Subcutaneous adipose tissue (tissue), 4 donors: ENCODE results near the gene FXYD7. TPM values are rescaled to one million over a fixed set of nuclear protein-coding genes. Genes with fewer than 3 reads are reported as not detected.

Experiments used
- total RNA-seq, 4 donors: library from RNA; depleted of rRNA; stranded (reverse); fragments of >200 nt; gene quantifications; one replicate each; pipeline ENCODE4 v1.1.0, GENCODE V29; 2016
- TF ChIP-seq, protein P1 (sequence below): fragments of 450-650 bp; IDR thresholded peaks from one replicate; pipeline ENCODE4 v1.5.1; 2016; ENCODE audit warnings: low read depth, mild to moderate bottlenecking, control low read depth, antibody characterized with exemption, moderate library complexity

The FXYD7 gene
- total RNA-seq, 4 donors from 2014 or later: 1.1 TPM; not detected in 3

DNA sequence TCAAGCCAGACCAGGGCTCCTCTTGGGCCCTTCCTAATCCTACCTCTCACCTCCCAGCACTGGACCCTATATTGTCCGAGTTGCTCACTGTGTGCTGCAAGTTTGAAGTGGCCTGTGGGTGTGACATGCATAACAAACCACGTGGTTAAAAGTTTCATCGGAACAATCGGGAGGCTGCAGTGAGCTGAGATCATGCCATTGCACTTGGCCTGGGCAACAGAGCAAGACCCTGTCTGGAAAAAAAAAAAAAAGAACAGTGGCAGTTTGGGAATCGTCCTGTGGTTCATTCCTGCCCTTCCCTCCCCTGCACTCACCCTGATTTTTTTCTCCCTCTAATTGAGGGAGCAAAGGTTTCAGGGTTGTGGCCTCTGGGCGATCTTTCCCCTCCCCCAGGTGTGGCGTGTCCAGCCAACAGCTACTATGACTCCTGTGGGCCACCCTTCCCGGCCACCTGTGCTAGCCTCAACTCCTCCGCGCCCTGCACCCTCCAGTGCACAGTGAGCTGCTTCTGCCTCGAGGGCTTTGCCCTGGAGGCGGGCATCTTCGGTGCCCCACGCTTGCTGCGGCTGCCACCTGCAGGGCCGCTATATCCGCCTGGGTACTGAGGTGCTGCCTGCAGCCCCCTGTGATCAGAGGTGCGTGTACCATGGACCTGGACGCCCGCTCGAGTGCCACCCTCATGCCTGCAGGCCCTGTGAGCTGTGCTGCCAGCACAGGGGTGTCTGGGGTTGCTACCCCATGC, 43.7 kb upstream of the FXYD7 start:
- TF ChIP-seq, protein P1, sequence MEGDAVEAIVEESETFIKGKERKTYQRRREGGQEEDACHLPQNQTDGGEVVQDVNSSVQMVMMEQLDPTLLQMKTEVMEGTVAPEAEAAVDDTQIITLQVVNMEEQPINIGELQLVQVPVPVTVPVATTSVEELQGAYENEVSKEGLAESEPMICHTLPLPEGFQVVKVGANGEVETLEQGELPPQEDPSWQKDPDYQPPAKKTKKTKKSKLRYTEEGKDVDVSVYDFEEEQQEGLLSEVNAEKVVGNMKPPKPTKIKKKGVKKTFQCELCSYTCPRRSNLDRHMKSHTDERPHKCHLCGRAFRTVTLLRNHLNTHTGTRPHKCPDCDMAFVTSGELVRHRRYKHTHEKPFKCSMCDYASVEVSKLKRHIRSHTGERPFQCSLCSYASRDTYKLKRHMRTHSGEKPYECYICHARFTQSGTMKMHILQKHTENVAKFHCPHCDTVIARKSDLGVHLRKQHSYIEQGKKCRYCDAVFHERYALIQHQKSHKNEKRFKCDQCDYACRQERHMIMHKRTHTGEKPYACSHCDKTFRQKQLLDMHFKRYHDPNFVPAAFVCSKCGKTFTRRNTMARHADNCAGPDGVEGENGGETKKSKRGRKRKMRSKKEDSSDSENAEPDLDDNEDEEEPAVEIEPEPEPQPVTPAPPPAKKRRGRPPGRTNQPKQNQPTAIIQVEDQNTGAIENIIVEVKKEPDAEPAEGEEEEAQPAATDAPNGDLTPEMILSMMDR: no peak

DNA sequence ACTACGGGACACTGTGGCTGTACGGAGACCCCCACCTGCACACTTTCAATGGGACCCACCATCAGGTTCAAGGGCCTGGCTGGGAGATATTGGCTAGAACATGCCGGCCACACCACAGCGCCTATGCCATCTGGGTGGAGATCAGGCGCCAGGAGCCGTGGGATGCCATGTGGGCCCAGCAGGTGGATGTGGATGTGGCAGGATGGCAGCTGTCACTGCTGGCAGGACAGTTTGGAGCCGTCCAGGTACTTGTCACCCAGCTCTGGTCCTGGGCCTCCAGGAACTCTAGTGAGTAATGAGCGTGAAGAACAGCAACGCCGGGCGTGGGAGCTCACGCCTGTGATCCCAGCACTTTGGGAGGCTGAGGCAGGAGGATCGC, 43.2 kb upstream of the FXYD7 start:
- TF ChIP-seq, protein P1: no peak

DNA sequence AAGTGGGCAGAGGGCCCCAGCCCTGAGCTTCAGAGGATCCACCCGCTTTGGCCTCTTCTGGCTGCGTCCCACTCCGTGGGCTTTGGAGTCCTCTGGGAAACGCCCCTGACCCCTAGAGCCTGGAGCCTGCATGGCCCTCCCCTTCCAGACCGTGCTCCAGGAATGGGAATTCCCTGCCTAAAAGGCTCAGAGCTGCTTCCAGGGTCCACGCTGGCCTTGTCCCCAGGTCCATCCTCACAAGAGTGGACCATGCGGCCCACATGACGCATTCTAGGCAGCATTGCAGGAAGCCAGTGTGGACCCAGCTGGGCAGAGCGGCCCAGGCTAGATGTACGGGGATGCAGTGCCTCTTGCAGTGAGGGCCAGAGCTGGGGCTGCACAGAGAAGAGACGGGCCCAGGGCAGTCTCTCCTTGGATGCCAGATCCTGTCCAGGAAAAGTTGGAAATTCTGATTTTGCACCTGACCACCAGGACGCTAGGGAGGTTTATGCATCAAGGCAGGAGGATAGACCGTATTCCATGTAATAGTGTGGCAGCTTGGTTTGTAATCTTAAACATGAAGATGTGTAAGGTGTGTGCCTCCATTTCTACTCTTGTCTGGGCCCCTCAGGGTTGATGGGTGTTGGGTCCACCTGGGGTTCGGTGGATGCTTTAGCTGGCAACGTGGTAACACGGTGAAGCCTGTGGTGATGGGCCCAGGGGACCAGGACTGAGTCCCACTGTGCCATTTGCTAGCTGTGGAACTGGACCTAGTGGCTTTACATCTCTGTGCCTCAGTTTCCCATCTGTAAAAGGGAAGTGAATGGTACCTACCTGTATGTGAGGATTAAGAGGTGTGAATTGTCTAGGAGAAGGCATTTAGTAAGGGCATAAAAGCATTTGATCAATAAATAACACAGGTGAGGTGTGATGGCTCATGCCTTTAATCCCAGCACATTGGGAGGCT, 42.2 kb upstream of the FXYD7 start:
- TF ChIP-seq, protein P1: no peak

DNA sequence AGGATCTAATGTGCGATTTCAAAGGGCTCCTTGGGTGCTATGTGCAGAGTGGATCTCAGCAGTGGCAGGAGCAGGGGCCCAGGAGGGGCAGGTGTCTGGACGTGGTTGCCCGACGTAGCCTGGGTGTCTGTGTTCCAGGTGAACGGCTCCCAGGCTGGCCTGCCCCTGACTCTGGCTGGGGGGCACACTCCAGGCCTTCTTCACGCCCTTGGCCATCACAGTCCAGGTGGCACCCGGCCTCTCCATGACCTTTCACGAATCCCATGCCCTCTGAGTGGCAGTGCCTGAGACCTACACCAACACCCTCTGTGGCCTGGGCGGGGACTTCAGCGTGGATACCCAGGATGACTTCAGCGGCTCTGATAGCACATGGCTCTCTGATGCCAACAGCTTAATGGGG, 38.7 kb upstream of the FXYD7 start:
- TF ChIP-seq, protein P1: no peak

DNA sequence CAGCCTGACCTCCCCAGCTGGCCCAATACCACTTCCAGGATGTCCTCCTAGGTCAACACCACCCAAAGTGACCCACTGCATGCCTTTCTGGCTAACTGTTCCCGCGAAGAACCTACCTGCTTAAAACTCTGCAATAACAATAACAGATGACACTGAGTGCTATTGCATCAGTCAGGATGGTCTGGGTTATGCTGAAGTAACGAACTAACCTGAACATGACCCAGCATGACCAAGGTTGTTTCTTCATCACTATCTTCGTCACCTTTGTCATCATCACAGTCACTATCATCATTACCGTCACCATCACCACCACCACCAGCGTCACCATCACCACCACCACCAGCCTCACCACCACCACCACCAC, 38.0 kb upstream of the FXYD7 start:
- TF ChIP-seq, protein P1: no peak

DNA sequence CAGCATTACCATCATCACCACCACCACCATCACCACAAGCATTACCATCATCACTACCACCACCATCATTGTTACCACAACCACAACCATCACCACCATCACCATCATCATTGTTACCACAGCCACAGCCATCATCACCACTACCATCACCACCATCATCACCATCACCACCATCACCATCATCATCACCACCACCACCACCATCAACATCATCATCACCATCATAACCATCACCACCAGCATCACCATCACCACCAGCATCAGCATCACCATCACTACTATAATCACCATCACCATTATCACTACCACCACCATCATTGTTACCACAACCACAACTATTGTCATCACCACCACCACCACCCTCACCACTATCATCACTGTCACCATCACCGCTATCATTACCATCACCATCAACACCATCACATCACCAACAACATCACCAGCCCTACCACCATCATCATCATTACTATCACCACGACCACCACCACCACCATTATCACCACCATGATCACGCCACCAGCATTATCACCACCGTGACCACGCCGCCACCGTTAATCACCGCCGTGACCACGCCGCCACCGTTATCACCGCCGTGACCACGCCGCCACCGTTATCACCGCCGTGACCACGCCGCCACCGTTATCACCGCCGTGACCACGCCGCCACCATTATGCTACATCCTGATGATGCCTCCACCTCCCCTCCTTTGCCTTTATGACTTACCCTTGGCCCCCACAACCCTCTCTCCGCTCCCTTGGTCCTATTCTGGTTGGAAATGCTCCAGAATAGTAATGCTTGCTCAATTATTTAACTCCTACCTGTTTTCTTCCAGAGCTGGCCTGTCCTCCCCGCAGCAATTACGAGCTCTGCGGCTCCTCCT, 37.4 kb upstream of the FXYD7 start:
- TF ChIP-seq, protein P1: no peak
